Measurements from ENCODE around the gene DHX29. TPM values are rescaled to one million over a fixed set of nuclear protein-coding genes. Genes with fewer than 3 reads are reported as not detected.

DHX29 gene
- total RNA-seq, 2 experiments from 2014 or later = 11.6 to 13.7 TPM

DNA sequence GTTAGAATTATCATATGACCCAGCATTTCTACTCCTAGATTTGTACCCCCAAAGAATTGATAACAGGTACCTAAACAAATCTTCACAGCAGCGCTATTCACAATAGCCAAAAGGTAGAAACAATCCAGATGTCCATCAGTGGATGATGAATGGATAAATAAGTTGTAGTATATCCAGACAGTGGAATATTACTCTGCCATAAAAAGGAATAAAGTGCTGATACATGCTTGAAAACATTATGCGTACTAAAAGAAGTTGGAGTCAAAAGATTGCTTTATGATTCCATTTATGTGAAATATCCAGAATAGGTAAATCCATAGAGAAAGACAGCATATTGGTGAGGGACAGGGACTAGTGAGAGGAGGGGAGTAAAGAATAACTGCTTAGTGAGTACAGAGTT, 26.3 kb upstream of the DHX29 start:
- ChIA-PET CTCF (interaction anchor here (1.2 kb wide), 1 partner anchor 10 kb away, joined by 3 read pairs; no protein-coding TSS in a partner anchor), POLR2A (no interaction called here)
- peaks cover 45% of the 10 kb centered on the region for H3K36me3 Mint-ChIP-seq (ENCODE audit: low read depth)
- DNase-seq (no peak), ATAC-seq (no peak)
- no peak overlapping the region for H3K27ac Mint-ChIP-seq
- H3K4me1 Mint-ChIP-seq (ENCODE audit: low read depth) = peaks cover 35% of the 10 kb centered on the region
- TF ChIP-seq, protein P1, sequence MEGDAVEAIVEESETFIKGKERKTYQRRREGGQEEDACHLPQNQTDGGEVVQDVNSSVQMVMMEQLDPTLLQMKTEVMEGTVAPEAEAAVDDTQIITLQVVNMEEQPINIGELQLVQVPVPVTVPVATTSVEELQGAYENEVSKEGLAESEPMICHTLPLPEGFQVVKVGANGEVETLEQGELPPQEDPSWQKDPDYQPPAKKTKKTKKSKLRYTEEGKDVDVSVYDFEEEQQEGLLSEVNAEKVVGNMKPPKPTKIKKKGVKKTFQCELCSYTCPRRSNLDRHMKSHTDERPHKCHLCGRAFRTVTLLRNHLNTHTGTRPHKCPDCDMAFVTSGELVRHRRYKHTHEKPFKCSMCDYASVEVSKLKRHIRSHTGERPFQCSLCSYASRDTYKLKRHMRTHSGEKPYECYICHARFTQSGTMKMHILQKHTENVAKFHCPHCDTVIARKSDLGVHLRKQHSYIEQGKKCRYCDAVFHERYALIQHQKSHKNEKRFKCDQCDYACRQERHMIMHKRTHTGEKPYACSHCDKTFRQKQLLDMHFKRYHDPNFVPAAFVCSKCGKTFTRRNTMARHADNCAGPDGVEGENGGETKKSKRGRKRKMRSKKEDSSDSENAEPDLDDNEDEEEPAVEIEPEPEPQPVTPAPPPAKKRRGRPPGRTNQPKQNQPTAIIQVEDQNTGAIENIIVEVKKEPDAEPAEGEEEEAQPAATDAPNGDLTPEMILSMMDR (IDR thresholded peaks at IDR 0.05) = no peak
- H3K4me3 Mint-ChIP-seq = no peak overlapping the region
- intact Hi-C loops (cut with micrococcal nuclease) = no loop called here
- no peaks in the 10 kb centered on the region for H3K9me3 Mint-ChIP-seq
- H3K27me3 Mint-ChIP-seq = no peaks in the 10 kb centered on the region

DNA sequence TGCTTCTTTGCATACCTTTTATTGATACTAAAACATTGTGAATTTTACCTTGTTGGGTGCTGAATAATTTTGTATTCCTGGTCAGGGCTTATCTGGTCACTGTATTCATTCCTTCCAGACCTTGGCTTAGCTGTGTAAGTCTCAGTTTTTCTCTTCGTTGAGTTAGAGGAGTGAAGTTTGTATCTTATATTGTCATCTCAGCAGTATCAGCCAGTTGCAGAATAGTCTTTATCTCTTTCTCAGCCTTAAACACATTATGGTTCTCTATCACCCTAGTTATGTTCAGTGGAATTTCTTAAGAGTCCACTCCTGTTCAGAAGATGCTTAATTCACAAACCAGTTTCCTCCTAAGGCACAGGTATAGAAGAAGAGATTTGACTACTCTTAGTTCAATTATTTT, 25.5 kb upstream of the DHX29 start:
- no peak for DNase-seq
- H3K36me3 Mint-ChIP-seq (ENCODE audit: low read depth) = peaks cover 47% of the 10 kb centered on the region
- TF ChIP-seq, protein P1 (IDR thresholded peaks at IDR 0.05) = no peak
- intact Hi-C loops (cut with micrococcal nuclease) = no loop called here
- no peaks in the 10 kb centered on the region for H3K9me3 Mint-ChIP-seq
- H3K4me3 Mint-ChIP-seq = no peak overlapping the region
- no peak for ATAC-seq
- ChIA-PET POLR2A (no interaction called here), CTCF (no interaction called here)
- no peak overlapping the region for H3K27ac Mint-ChIP-seq
- peaks cover 27% of the 10 kb centered on the region for H3K4me1 Mint-ChIP-seq (ENCODE audit: low read depth)
- H3K27me3 Mint-ChIP-seq = no peaks in the 10 kb centered on the region

DNA sequence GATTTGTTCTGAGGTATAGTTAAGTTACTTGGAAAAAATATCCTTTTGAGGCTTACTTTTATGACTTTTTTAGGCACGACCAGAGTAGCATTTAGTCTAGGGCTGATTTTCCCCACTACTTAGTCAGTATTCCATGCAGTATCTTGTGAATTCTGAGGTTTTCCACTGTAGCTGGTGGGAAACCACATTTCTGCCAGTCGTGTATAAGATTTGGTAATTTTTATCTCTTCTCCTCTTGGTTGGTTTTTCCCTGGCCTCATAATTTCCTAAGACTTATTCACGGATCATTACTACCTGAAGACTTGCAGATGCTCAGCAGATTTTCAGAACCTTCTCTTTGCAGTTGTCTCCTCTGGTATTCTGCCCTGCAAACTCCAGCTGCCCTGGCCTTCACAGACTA, 23.8 kb upstream of the DHX29 start:
- TF ChIP-seq, protein P1 (IDR thresholded peaks at IDR 0.05) = no peak
- H3K27ac Mint-ChIP-seq = no peak overlapping the region
- CTCF ChIA-PET = no interaction called here
- no peak for DNase-seq
- H3K4me1 Mint-ChIP-seq (ENCODE audit: low read depth) = peaks cover 29% of the 10 kb centered on the region
- no peak overlapping the region for H3K4me3 Mint-ChIP-seq
- POLR2A ChIA-PET = no interaction called here
- no peaks in the 10 kb centered on the region for H3K9me3 Mint-ChIP-seq
- no peaks in the 10 kb centered on the region for H3K27me3 Mint-ChIP-seq
- no peak for ATAC-seq
- intact Hi-C loops (cut with micrococcal nuclease) = no loop called here
- peaks cover 55% of the 10 kb centered on the region for H3K36me3 Mint-ChIP-seq (ENCODE audit: low read depth)

DNA sequence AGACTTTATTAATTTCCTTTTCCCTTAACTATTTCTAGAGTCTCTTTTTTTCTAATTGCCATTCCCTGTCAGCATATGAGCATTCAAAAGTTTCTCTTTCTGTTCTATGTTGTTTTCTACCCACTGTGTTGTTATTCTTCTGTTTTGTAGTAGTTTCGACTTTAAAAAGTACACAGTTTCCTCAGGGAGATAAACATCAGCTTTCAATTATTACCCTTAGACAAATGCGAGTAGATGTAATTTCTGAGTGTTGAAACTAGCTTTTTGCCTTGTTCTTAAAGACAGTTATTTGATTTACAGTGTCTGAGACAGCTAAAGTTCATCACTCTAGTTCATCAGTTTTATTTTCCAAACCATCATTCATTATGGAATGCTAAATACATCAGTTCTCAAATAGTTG, 19.8 kb upstream of the DHX29 start:
- Mint-ChIP-seq H3K36me3 (ENCODE audit: low read depth) (peaks cover 48% of the 10 kb centered on the region), H3K4me3 (no peak overlapping the region)
- POLR2A ChIA-PET = no interaction called here

DNA sequence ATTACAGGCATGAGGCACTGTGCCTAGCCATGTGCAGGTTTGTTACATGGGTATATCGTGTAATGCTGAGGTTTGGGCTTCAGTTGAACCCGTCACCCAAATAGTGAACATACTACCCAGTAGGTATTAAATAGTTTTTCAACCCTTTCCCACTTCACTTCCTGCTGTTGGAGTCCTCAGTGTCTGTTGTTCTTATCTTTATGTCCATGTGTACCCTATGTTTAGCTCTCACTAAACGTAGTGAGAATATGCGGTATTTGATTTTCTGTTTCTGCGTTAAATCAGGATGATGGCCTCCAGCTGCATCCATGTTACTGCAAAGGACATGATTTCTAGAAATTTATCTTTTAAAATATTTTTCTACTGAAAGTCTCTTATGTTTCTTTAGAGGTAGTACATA, 18.1 kb upstream of the DHX29 start:
- ChIA-PET POLR2A (no interaction called here), CTCF (interaction anchor here (1.5 kb wide), 2 partner anchors 18 to 61 kb away, joined by 3 to 4 read pairs; no protein-coding TSS in a partner anchor)
- no peaks in the 10 kb centered on the region for H3K9me3 Mint-ChIP-seq
- ATAC-seq (no peak), DNase-seq (no peak)
- no peak overlapping the region for H3K4me3 Mint-ChIP-seq
- H3K4me1 Mint-ChIP-seq (ENCODE audit: low read depth) = peaks cover 34% of the 10 kb centered on the region
- H3K36me3 Mint-ChIP-seq (ENCODE audit: low read depth) = peaks cover 36% of the 10 kb centered on the region
- no peaks in the 10 kb centered on the region for H3K27me3 Mint-ChIP-seq
- intact Hi-C loops (cut with micrococcal nuclease) = no loop called here
- TF ChIP-seq, protein P1 (IDR thresholded peaks at IDR 0.05) = no peak
- no peak overlapping the region for H3K27ac Mint-ChIP-seq

More for the DNA sequence above, 19.8 kb upstream of the DHX29 start:
- Mint-ChIP-seq H3K4me1 (ENCODE audit: low read depth) (peaks cover 38% of the 10 kb centered on the region), H3K27me3 (no peaks in the 10 kb centered on the region), H3K27ac (peak overlapping the region; percentile 80), H3K9me3 (no peaks in the 10 kb centered on the region)
- CTCF ChIA-PET = interaction anchor here (0.6 kb wide), 1 partner anchor 210 kb away, joined by 3 read pairs; no protein-coding TSS in a partner anchor
- TF ChIP-seq, protein P1 (IDR thresholded peaks at IDR 0.05) = no peak
- ATAC-seq (no peak), DNase-seq (no peak)
- intact Hi-C loops (cut with micrococcal nuclease) = no loop called here
